ENCODE measurements around the gene ADAM23. TPM values are rescaled to one million over a fixed set of nuclear protein-coding genes. Genes with fewer than 3 reads are reported as not detected.

Gene ADAM23
- total and polyA plus RNA-seq, 2 of the 13 experiments (the other 11 are each of a cell fraction or from before 2014, with no cell fraction given): 0.04 TPM; not detected in 1

DNA sequence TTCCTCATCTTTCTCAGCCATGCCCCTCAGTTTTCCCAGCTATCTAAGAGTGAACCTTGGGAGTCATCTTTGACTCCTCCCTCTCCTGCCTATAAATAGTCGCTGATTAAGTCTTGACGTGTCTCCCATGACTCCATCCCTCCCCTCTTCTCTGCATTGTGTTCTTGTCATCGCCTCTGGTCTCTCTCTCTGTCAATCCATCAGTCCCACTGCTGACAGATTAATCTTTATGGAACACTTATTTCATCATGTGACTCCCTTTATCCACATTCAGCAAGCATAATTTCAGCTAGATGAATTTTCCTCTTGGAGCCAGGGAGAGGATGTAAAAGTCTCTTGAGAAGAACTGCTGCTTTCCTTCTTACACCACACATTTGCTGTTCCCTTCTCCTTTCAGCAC is 9.4 kb downstream of the ADAM23 start (continued):
- TF ChIP-seq, protein P1, sequence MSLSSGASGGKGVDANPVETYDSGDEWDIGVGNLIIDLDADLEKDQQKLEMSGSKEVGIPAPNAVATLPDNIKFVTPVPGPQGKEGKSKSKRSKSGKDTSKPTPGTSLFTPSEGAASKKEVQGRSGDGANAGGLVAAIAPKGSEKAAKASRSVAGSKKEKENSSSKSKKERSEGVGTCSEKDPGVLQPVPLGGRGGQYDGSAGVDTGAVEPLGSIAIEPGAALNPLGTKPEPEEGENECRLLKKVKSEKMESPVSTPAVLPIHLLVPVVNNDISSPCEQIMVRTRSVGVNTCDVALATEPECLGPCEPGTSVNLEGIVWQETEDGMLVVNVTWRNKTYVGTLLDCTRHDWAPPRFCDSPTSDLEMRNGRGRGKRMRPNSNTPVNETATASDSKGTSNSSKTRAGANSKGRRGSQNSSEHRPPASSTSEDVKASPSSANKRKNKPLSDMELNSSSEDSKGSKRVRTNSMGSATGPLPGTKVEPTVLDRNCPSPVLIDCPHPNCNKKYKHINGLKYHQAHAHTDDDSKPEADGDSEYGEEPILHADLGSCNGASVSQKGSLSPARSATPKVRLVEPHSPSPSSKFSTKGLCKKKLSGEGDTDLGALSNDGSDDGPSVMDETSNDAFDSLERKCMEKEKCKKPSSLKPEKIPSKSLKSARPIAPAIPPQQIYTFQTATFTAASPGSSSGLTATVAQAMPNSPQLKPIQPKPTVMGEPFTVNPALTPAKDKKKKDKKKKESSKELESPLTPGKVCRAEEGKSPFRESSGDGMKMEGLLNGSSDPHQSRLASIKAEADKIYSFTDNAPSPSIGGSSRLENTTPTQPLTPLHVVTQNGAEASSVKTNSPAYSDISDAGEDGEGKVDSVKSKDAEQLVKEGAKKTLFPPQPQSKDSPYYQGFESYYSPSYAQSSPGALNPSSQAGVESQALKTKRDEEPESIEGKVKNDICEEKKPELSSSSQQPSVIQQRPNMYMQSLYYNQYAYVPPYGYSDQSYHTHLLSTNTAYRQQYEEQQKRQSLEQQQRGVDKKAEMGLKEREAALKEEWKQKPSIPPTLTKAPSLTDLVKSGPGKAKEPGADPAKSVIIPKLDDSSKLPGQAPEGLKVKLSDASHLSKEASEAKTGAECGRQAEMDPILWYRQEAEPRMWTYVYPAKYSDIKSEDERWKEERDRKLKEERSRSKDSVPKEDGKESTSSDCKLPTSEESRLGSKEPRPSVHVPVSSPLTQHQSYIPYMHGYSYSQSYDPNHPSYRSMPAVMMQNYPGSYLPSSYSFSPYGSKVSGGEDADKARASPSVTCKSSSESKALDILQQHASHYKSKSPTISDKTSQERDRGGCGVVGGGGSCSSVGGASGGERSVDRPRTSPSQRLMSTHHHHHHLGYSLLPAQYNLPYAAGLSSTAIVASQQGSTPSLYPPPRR (CRISPR knock-in tag; IDR thresholded peaks at IDR 0.05; ENCODE audit: borderline replicate concordance): no peak
- TF ChIP-seq, protein P2, sequence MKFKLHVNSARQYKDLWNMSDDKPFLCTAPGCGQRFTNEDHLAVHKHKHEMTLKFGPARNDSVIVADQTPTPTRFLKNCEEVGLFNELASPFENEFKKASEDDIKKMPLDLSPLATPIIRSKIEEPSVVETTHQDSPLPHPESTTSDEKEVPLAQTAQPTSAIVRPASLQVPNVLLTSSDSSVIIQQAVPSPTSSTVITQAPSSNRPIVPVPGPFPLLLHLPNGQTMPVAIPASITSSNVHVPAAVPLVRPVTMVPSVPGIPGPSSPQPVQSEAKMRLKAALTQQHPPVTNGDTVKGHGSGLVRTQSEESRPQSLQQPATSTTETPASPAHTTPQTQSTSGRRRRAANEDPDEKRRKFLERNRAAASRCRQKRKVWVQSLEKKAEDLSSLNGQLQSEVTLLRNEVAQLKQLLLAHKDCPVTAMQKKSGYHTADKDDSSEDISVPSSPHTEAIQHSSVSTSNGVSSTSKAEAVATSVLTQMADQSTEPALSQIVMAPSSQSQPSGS (CRISPR knock-in tag; IDR thresholded peaks at IDR 0.05): no peak
- TF ChIP-seq HES4 (CRISPR knock-in tag; IDR thresholded peaks at IDR 0.05; ENCODE audit: borderline replicate concordance): no peak
- TF ChIP-seq, protein P3, sequence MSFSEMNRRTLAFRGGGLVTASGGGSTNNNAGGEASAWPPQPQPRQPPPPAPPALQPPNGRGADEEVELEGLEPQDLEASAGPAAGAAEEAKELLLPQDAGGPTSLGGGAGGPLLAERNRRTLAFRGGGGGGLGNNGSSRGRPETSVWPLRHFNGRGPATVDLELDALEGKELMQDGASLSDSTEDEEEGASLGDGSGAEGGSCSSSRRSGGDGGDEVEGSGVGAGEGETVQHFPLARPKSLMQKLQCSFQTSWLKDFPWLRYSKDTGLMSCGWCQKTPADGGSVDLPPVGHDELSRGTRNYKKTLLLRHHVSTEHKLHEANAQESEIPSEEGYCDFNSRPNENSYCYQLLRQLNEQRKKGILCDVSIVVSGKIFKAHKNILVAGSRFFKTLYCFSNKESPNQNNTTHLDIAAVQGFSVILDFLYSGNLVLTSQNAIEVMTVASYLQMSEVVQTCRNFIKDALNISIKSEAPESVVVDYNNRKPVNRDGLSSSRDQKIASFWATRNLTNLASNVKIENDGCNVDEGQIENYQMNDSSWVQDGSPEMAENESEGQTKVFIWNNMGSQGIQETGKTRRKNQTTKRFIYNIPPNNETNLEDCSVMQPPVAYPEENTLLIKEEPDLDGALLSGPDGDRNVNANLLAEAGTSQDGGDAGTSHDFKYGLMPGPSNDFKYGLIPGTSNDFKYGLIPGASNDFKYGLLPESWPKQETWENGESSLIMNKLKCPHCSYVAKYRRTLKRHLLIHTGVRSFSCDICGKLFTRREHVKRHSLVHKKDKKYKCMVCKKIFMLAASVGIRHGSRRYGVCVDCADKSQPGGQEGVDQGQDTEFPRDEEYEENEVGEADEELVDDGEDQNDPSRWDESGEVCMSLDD (CRISPR knock-in tag; IDR thresholded peaks at IDR 0.05; ENCODE audit: borderline replicate concordance): no peak
- TF ChIP-seq ZNF558 (CRISPR knock-in tag; IDR thresholded peaks at IDR 0.05; ENCODE audit: borderline replicate concordance): no peak
- no peak for TF ChIP-seq ZIK1 (CRISPR knock-in tag; IDR thresholded peaks at IDR 0.05; ENCODE audit: borderline replicate concordance, low read depth)

Measured in HepG2 (cell line).